ENCODE data around the gene WBP2. TPM values are rescaled to one million over a fixed set of nuclear protein-coding genes. Genes with fewer than 3 reads are reported as not detected.

Gene WBP2
- total and polyA plus RNA-seq, 2 of the 13 experiments (the other 11 are each of a cell fraction or from before 2014, with no cell fraction given) = 29.2 to 29.5 TPM

DNA sequence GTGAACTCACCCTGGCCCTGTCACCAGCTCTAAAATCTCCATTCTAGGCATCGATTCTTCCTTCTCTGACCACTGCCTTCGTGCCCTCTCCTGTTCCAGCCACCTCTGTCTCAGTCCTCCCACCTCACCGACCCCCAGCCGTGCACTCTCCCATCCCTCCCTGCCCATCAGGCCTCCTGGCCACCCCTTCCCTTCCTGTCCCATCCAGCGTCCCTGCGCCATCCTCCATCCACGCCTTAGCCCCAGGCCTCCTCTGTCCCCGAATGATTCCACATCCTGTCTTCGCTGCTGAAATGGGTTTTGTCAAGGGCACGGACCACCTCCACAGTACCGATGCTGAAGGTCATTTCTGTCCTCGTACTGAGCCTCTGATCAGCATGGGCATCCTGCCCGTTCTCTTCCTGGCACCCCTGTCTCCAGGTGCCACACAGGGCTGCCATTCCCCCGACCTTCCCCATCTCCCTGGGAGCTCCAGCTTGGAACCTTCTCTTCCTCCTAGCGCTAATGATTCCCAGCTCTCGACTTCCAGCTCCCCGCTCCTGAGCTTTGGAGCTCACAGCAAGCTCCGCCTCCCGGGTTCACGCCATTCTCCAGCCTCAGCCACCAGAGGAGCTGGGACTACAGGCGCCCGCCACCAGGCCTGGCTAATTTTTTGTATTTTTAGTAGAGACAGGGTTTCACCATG is 39.1 kb upstream of the WBP2 start (continued):
- TF ChIP-seq ATF7 (IDR thresholded peaks at IDR 0.05) (no peak), ATF7 (CRISPR knock-in tag; IDR thresholded peaks at IDR 0.05) (no peak), DMAP1 (CRISPR knock-in tag; IDR thresholded peaks at IDR 0.05) (peak; percentile 21; the same call in 1 of the 2 replicates), ZC3H13 (CRISPR knock-in tag; IDR thresholded peaks at IDR 0.05) (peak; percentile 71), ZNF484 (CRISPR knock-in tag; IDR thresholded peaks at IDR 0.05; ENCODE audit: borderline replicate concordance, low read depth) (no peak), ZNF589 (CRISPR knock-in tag; conservative IDR thresholded peaks at IDR 0.05) (peak; percentile 36; the same call in 1 of the 2 replicates), ZNF326 (CRISPR knock-in tag; IDR thresholded peaks at IDR 0.05; ENCODE audit: borderline replicate concordance) (peak; percentile 93), ZNF776 (CRISPR knock-in tag; IDR thresholded peaks at IDR 0.05) (peak; percentile 71; the same call in 1 of the 2 replicates), RBAK (CRISPR knock-in tag; IDR thresholded peaks at IDR 0.05) (peak; percentile 55; the same call in 1 of the 2 replicates), HOXA3 (CRISPR knock-in tag; IDR thresholded peaks at IDR 0.05) (peak; percentile 28; the same call in 1 of the 2 replicates), AGO2 (optimal IDR thresholded peaks at IDR 0.05; ENCODE audit: low read depth, low read length) (peak; percentile 71), ZKSCAN8 (CRISPR knock-in tag; IDR thresholded peaks at IDR 0.05; ENCODE audit: borderline replicate concordance) (no peak), FOXA3 (CRISPR knock-in tag; IDR thresholded peaks at IDR 0.05) (0 out of 2 replicates have a peak, but pooled peaks have one; percentile 6), ZNF276 (CRISPR knock-in tag; IDR thresholded peaks at IDR 0.05; ENCODE audit: low read depth) (peak; percentile 77; the same call in 1 of the 2 replicates), MXD1 (CRISPR knock-in tag; IDR thresholded peaks at IDR 0.05) (peak; percentile 69)
- TF ChIP-seq, protein P1, sequence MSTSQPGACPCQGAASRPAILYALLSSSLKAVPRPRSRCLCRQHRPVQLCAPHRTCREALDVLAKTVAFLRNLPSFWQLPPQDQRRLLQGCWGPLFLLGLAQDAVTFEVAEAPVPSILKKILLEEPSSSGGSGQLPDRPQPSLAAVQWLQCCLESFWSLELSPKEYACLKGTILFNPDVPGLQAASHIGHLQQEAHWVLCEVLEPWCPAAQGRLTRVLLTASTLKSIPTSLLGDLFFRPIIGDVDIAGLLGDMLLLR (CRISPR knock-in tag; IDR thresholded peaks at IDR 0.05) = no peak
- TF ChIP-seq, protein P2, sequence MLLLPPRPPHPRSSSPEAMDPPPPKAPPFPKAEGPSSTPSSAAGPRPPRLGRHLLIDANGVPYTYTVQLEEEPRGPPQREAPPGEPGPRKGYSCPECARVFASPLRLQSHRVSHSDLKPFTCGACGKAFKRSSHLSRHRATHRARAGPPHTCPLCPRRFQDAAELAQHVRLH (CRISPR knock-in tag; IDR thresholded peaks at IDR 0.05; ENCODE audit: borderline replicate concordance, low read depth) = 0 out of 2 replicates have a peak, but pooled peaks have one; percentile 21
- TF ChIP-seq, protein P3, sequence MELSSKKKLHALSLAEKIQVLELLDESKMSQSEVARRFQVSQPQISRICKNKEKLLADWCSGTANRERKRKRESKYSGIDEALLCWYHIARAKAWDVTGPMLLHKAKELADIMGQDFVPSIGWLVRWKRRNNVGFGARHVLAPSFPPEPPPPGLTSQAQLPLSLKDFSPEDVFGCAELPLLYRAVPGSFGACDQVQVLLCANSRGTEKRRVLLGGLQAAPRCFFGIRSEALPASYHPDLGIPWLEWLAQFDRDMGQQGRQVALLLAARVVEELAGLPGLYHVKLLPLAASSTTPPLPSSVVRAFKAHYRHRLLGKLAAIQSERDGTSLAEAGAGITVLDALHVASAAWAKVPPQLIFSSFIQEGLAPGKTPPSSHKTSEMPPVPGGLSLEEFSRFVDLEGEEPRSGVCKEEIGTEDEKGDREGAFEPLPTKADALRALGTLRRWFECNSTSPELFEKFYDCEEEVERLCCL (CRISPR knock-in tag; IDR thresholded peaks at IDR 0.05; ENCODE audit: borderline replicate concordance) = peak; percentile 15; the same call in 1 of the 2 replicates
- TF ChIP-seq, protein P4, sequence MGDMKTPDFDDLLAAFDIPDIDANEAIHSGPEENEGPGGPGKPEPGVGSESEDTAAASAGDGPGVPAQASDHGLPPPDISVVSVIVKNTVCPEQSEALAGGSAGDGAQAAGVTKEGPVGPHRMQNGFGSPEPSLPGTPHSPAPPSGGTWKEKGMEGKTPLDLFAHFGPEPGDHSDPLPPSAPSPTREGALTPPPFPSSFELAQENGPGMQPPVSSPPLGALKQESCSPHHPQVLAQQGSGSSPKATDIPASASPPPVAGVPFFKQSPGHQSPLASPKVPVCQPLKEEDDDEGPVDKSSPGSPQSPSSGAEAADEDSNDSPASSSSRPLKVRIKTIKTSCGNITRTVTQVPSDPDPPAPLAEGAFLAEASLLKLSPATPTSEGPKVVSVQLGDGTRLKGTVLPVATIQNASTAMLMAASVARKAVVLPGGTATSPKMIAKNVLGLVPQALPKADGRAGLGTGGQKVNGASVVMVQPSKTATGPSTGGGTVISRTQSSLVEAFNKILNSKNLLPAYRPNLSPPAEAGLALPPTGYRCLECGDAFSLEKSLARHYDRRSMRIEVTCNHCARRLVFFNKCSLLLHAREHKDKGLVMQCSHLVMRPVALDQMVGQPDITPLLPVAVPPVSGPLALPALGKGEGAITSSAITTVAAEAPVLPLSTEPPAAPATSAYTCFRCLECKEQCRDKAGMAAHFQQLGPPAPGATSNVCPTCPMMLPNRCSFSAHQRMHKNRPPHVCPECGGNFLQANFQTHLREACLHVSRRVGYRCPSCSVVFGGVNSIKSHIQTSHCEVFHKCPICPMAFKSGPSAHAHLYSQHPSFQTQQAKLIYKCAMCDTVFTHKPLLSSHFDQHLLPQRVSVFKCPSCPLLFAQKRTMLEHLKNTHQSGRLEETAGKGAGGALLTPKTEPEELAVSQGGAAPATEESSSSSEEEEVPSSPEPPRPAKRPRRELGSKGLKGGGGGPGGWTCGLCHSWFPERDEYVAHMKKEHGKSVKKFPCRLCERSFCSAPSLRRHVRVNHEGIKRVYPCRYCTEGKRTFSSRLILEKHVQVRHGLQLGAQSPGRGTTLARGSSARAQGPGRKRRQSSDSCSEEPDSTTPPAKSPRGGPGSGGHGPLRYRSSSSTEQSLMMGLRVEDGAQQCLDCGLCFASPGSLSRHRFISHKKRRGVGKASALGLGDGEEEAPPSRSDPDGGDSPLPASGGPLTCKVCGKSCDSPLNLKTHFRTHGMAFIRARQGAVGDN (CRISPR knock-in tag; IDR thresholded peaks at IDR 0.05) = peak; percentile 54

Data from HepG2 (cell line).